HEK293 (cell line): ENCODE data around the gene TDRD1.

ENCODE experiments used
- CTCF ChIA-PET: fragments of 350-600 bp; formaldehyde crosslinking; extraction: SDS; loops from one replicate; lab custom pipeline; 2021; ENCODE audit warnings: antibody characterized with exemption; lab: Yijun Ruan, JAX
- POLR2A ChIA-PET: fragments of 300-600 bp; formaldehyde crosslinking; extraction: SDS; loops from one replicate; lab custom pipeline; 2020; ENCODE audit warnings: antibody characterized with exemption, inconsistent platforms; lab: Yijun Ruan, JAX
- H3K27ac ChIP-seq: fragments of 200-500 bp; sonication (Bioruptor generic); 2 replicates; pipeline ENCODE4 v1.5.1; 2014; ENCODE audit warnings: low read depth, low read length, control low read depth, inconsistent platforms; ENCODE audit errors: extremely low read depth
- H3K36me3 ChIP-seq, 2 experiments: fragments of 200-500 bp in 1 of 2; sonication (Bioruptor generic) in 1 of 2; 1 replicate in 1 of 2; 2 replicates in 1 of 2; pipeline ENCODE4 v1.5.1; 2014 to 2017; ENCODE audit warnings: inconsistent platforms in 2 of 2, low read length in 2 of 2; ENCODE audit not compliant: control insufficient read depth in 2 of 2, insufficient read depth in 1 of 2
- H3K4me1 ChIP-seq: fragments of 200-500 bp; sonication (Bioruptor generic); 2 replicates; pipeline ENCODE4 v1.5.1; 2014; ENCODE audit warnings: mild to moderate bottlenecking, low read length, inconsistent platforms; ENCODE audit not compliant: control insufficient read depth, insufficient read depth
- H3K4me3 ChIP-seq: 2 replicates; pipeline ENCODE4 v1.5.1; 2011; ENCODE audit warnings: low read depth, mild to moderate bottlenecking, control low read depth, low read length, moderate library complexity
- H3K9me3 ChIP-seq: fragments of 200-500 bp; sonication (Bioruptor generic); 2 replicates; pipeline ENCODE4 v1.5.1; 2014; ENCODE audit warnings: low read depth, low read length, inconsistent platforms; ENCODE audit not compliant: control insufficient read depth, insufficient read depth
- CTCF ChIP-seq: fragments of 450-650 bp; formaldehyde crosslinking; IDR thresholded peaks from 2 replicates; pipeline ENCODE4 v1.5.1; 2016; ENCODE audit warnings: missing biosample characterization, missing genetic modification characterization
- FEZF1 ChIP-seq: fragments of 450-650 bp; formaldehyde crosslinking; IDR thresholded peaks from 2 replicates; pipeline ENCODE4 v1.5.1; 2016; ENCODE audit warnings: missing biosample characterization, missing genetic modification characterization
- HOXC10 ChIP-seq: sonication (generic); formaldehyde crosslinking; IDR thresholded peaks from 2 replicates; pipeline ENCODE4 v1.8.1; 2023; ENCODE audit warnings: mild to moderate bottlenecking, missing genetic modification reagents
- KLF10 ChIP-seq: fragments of 450-650 bp; IDR thresholded peaks from 2 replicates; pipeline ENCODE4 v1.5.1; 2018; ENCODE audit warnings: missing biosample characterization, mild to moderate bottlenecking, missing genetic modification characterization
- OSR2 ChIP-seq: fragments of 450-650 bp; formaldehyde crosslinking; IDR thresholded peaks from 2 replicates; pipeline ENCODE4 v1.5.1; 2016; ENCODE audit warnings: missing biosample characterization, missing genetic modification characterization
- REST ChIP-seq: fragments of 450-650 bp; formaldehyde crosslinking; IDR thresholded peaks from 2 replicates; pipeline ENCODE4 v1.5.1; 2016; ENCODE audit warnings: missing biosample characterization, missing genetic modification characterization
- ZBTB48 ChIP-seq: fragments of 450-650 bp; formaldehyde crosslinking; IDR thresholded peaks from 2 replicates; pipeline ENCODE4 v1.5.1; 2016; ENCODE audit warnings: missing biosample characterization, missing genetic modification characterization
- ZEB2 ChIP-seq: fragments of 450-650 bp; formaldehyde crosslinking; IDR thresholded peaks from 2 replicates; pipeline ENCODE4 v1.5.1; 2016; ENCODE audit warnings: missing biosample characterization, missing genetic modification characterization
- ZFP3 ChIP-seq: fragments of 450-650 bp; formaldehyde crosslinking; IDR thresholded peaks from 2 replicates; pipeline ENCODE4 v1.5.1; 2016; ENCODE audit warnings: low read depth, missing biosample characterization, missing genetic modification characterization
- ZNF211 ChIP-seq: fragments of 450-650 bp; formaldehyde crosslinking; IDR thresholded peaks from 2 replicates; pipeline ENCODE4 v1.5.1; 2016; ENCODE audit warnings: low read depth, missing biosample characterization, missing genetic modification characterization
- ZNF26 ChIP-seq: fragments of 450-650 bp; formaldehyde crosslinking; IDR thresholded peaks from 2 replicates; pipeline ENCODE4 v1.5.1; 2016; ENCODE audit warnings: missing biosample characterization, missing genetic modification characterization
- ZNF292 ChIP-seq: fragments of 450-650 bp; formaldehyde crosslinking; IDR thresholded peaks from 2 replicates; pipeline ENCODE4 v1.5.1; 2016; ENCODE audit warnings: low read depth, missing biosample characterization, missing genetic modification characterization, borderline replicate concordance
- ZNF37A ChIP-seq: fragments of 450-650 bp; IDR thresholded peaks from 2 replicates; pipeline ENCODE4 v1.5.1; 2018; ENCODE audit warnings: missing biosample characterization, missing genetic modification characterization
- ZNF416 ChIP-seq: fragments of 450-650 bp; formaldehyde crosslinking; IDR thresholded peaks from 2 replicates; pipeline ENCODE4 v1.5.1; 2016; ENCODE audit warnings: missing biosample characterization, missing genetic modification characterization
- ZNF433 ChIP-seq: fragments of 450-650 bp; formaldehyde crosslinking; IDR thresholded peaks from 2 replicates; pipeline ENCODE4 v1.5.1; 2016; ENCODE audit warnings: missing biosample characterization, missing genetic modification characterization, low read depth
- ZNF544 ChIP-seq: fragments of 450-650 bp; formaldehyde crosslinking; IDR thresholded peaks from 2 replicates; pipeline ENCODE4 v1.5.0; 2017; ENCODE audit warnings: missing biosample characterization, missing genetic modification characterization
- ZNF596 ChIP-seq: fragments of 450-650 bp; IDR thresholded peaks from 2 replicates; pipeline ENCODE4 v1.5.0; 2018; ENCODE audit warnings: missing biosample characterization, mild to moderate bottlenecking, missing genetic modification characterization, moderate library complexity
- ZNF660 ChIP-seq: fragments of 450-650 bp; IDR thresholded peaks from 2 replicates; pipeline ENCODE4 v1.5.1; 2018; ENCODE audit warnings: missing biosample characterization, mild to moderate bottlenecking, missing genetic modification characterization
- ZSCAN16 ChIP-seq: fragments of 450-650 bp; formaldehyde crosslinking; IDR thresholded peaks from 2 replicates; pipeline ENCODE4 v1.5.1; 2016; ENCODE audit warnings: missing biosample characterization, missing genetic modification characterization
- ZSCAN30 ChIP-seq: fragments of 450-650 bp; IDR thresholded peaks from 2 replicates; pipeline ENCODE4 v1.5.1; 2018; ENCODE audit warnings: missing biosample characterization, mild to moderate bottlenecking, missing genetic modification characterization, moderate library complexity

The TDRD1 gene

GRCh38 chr10:114279289-114279688 lies 100.1 kb downstream of the TDRD1 start:
- Histone ChIP-seq H3K27ac (no peak overlapping the region), H3K4me3 (no peak overlapping the region), H3K4me1 (no peaks in the 10 kb centered on the region), H3K36me3 (no peaks in the 10 kb centered on the region), H3K9me3 (no peaks in the 10 kb centered on the region)
- no peak for TF ChIP-seq ZNF596 (tag by site-specific recombination)
- CTCF ChIA-PET: interaction anchor here (0.7 kb wide), 1 partner anchor 818 kb away, joined by 3 read pairs; no protein-coding TSS in a partner anchor
- POLR2A ChIA-PET: no interaction called here

- POLR2A ChIA-PET: no interaction called here
- Histone ChIP-seq H3K36me3 (no peaks in the 10 kb centered on the region), H3K4me3 (no peak overlapping the region), H3K27ac (no peak overlapping the region), H3K9me3 (no peaks in the 10 kb centered on the region)
- TF ChIP-seq REST (tag by site-specific recombination): no peak
- no peak for TF ChIP-seq ZBTB48 (tag by site-specific recombination)
- no peak for TF ChIP-seq FEZF1 (tag by site-specific recombination)
- TF ChIP-seq ZNF544: no peak
- no peak for TF ChIP-seq ZNF26
- no peak for TF ChIP-seq ZSCAN16
- TF ChIP-seq ZFP3 (tag by site-specific recombination): no peak
- no peak for TF ChIP-seq OSR2 (tag by site-specific recombination)
- no peak for TF ChIP-seq ZNF292
- no peak for TF ChIP-seq ZNF211
- no peak for TF ChIP-seq ZNF660 (tag by site-specific recombination)
- TF ChIP-seq ZNF416: no peak
- no peak for TF ChIP-seq KLF10 (tag by site-specific recombination)
- no peak for TF ChIP-seq ZNF37A
- no peak for TF ChIP-seq ZEB2 (tag by site-specific recombination)
- TF ChIP-seq ZSCAN30 (tag by site-specific recombination): no peak
- no peak for TF ChIP-seq ZNF433 (tag by site-specific recombination)
- TF ChIP-seq HOXC10 (CRISPR knock-in tag): no peak
- no peak for TF ChIP-seq CTCF (tag by site-specific recombination)
- TF ChIP-seq, all 188 proteins: peak for 0
- H3K4me1 ChIP-seq: no peaks in the 10 kb centered on the region
- CTCF ChIA-PET: interaction anchor here (0.6 kb wide), 1 partner anchor 544 kb away, joined by 3 read pairs; no protein-coding TSS in a partner anchor
Measured at GRCh38 chr10:114279901-114280644, 100.9 kb downstream of the TDRD1 start.
